Central memory CD8-positive, alpha-beta T cell (primary cell): ENCODE data around the gene CSF1R.

Experiments used
- ATAC-seq: fragments of 150-1000 bp; cut with Tn5 transposase; replicated peaks from 2 replicates; pipeline ENCODE4 v1.10.0; 2022; ENCODE audit warnings: mild to moderate bottlenecking, moderate FRiP score, moderate number of reproducible peaks; ENCODE audit not compliant: poor library complexity, severe bottlenecking; ENCODE audit errors: extremely low read depth
- DNase-seq, 2 donors: peaks; one replicate each; pipeline ENCODE4 v3.0.0; 2021; ENCODE audit warnings: low spot score in 2 of 2
- H3K27ac Mint-ChIP-seq: one replicate; pipeline ENCODE4 v1.8.0; 2022; ENCODE audit warnings: low read depth, mild to moderate bottlenecking, moderate library complexity, mixed read lengths
- H3K27me3 Mint-ChIP-seq: one replicate; pipeline ENCODE4 v1.8.0; 2022; ENCODE audit warnings: mixed read lengths
- H3K36me3 Mint-ChIP-seq: one replicate; pipeline ENCODE4 v1.8.0; 2022; ENCODE audit warnings: mild to moderate bottlenecking, moderate library complexity, mixed read lengths; ENCODE audit not compliant: insufficient read depth
- H3K4me1 Mint-ChIP-seq: one replicate; pipeline ENCODE4 v1.8.0; 2022; ENCODE audit warnings: mixed read lengths
- H3K4me3 Mint-ChIP-seq: one replicate; pipeline ENCODE4 v1.8.0; 2022; ENCODE audit warnings: mild to moderate bottlenecking, moderate library complexity, mixed read lengths
- H3K9me3 Mint-ChIP-seq: one replicate; pipeline ENCODE4 v1.8.0; 2022; ENCODE audit warnings: mixed read lengths

The CSF1R gene

GRCh38 chr5:150061538-150061995, 24.8 kb downstream of the CSF1R start:
- DNase-seq: no peak
- Mint-ChIP-seq H3K4me1 (peaks cover under 1% of the 10 kb centered on the region), H3K27ac (peak overlapping the region; percentile 29), H3K4me3 (no peak overlapping the region), H3K9me3 (no peaks in the 10 kb centered on the region), H3K27me3 (peaks cover 62% of the 10 kb centered on the region), H3K36me3 (no peaks in the 10 kb centered on the region)
- no peak for ATAC-seq

DNA sequence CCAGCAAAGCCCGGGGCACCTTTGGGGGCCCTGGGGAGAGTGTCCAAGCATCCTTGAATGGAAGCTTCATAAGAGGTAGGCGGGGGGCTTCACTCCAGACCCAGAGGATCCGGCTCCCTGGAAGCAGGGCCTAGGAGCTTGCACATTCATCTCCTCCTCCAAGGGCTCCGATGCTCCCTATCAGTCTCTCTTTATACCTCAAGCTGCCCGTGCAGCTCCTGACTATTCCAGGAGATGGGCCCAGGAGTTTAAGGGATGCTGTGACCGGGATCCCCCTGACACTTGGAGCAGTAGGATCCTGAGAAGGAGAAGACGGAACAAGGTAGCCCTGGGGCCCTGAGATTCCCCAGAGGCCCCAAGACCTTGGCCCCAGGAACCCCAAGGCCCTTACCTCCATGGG, 25.9 kb downstream of the CSF1R start:
- ATAC-seq: no peak
- no peak for DNase-seq
- H3K4me3 Mint-ChIP-seq: no peak overlapping the region
- H3K27me3 Mint-ChIP-seq: peaks cover 51% of the 10 kb centered on the region
- no peaks in the 10 kb centered on the region for H3K36me3 Mint-ChIP-seq
- no peaks in the 10 kb centered on the region for H3K9me3 Mint-ChIP-seq
- H3K4me1 Mint-ChIP-seq: no peaks in the 10 kb centered on the region
- H3K27ac Mint-ChIP-seq: no peak overlapping the region

DNA sequence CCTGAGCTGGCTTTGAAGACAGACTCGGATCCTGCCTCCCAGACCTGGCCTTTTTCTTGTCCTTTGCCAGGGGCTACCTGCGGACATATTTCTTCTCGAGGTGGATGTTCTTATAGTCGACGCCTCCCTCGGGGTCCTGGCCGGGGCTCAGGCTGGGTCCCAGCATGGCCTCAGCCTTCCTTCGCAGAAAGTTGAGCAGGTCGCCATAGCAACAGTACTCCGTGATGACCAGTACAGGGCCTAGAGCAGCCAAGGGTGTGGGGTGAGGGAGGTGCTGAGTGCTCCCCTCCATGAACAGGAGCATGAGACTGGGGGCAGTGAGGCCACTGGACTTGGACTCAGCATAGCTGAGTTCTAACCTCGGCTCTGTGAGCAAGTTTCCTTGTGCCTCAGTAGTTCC, 26.7 kb downstream of the CSF1R start:
- Mint-ChIP-seq H3K4me1 (no peaks in the 10 kb centered on the region), H3K9me3 (no peaks in the 10 kb centered on the region), H3K27ac (no peak overlapping the region), H3K27me3 (peaks cover 43% of the 10 kb centered on the region), H3K4me3 (no peak overlapping the region), H3K36me3 (peaks cover 2% of the 10 kb centered on the region)
- ATAC-seq (no peak), DNase-seq (no peak)

GRCh38 chr5:150058480-150059126, 27.8 kb downstream of the CSF1R start:
- no peak for DNase-seq
- Mint-ChIP-seq H3K4me1 (no peaks in the 10 kb centered on the region), H3K36me3 (peaks cover 6% of the 10 kb centered on the region), H3K4me3 (no peak overlapping the region), H3K27ac (no peak overlapping the region), H3K27me3 (peaks cover 33% of the 10 kb centered on the region), H3K9me3 (no peaks in the 10 kb centered on the region)
- peak; percentile 19 for ATAC-seq

GRCh38 chr5:150057996-150058395, 28.4 kb downstream of the CSF1R start:
- Mint-ChIP-seq H3K36me3 (peaks cover 8% of the 10 kb centered on the region), H3K9me3 (no peaks in the 10 kb centered on the region), H3K27ac (no peak overlapping the region), H3K4me1 (no peaks in the 10 kb centered on the region), H3K4me3 (no peak overlapping the region), H3K27me3 (peaks cover 27% of the 10 kb centered on the region)
- DNase-seq: no peak
- ATAC-seq: no peak

DNA sequence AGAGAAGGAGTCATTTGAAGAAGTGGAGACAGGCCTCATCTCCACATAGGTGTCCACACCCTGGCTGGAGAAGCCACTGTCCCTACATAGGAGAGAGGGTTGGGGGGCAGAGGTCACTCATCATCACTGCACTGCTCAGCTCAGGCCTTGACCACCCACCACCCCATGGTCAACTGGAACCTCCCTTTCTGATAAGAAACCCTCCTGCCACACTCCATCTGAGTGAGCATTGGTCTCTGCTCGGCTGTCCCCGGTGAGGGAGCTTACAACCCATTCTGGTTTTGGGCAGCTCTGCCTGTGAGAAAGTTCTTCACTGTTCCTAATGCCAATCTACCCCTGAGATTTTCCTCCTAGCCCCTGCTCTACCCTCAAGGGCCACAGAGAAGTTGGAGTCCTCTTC, 28.8 kb downstream of the CSF1R start:
- no peak for ATAC-seq
- H3K4me3 Mint-ChIP-seq: no peak overlapping the region
- peaks cover 8% of the 10 kb centered on the region for H3K36me3 Mint-ChIP-seq
- DNase-seq: no peak
- H3K4me1 Mint-ChIP-seq: no peaks in the 10 kb centered on the region
- peaks cover 22% of the 10 kb centered on the region for H3K27me3 Mint-ChIP-seq
- H3K27ac Mint-ChIP-seq: no peak overlapping the region
- no peaks in the 10 kb centered on the region for H3K9me3 Mint-ChIP-seq

DNA sequence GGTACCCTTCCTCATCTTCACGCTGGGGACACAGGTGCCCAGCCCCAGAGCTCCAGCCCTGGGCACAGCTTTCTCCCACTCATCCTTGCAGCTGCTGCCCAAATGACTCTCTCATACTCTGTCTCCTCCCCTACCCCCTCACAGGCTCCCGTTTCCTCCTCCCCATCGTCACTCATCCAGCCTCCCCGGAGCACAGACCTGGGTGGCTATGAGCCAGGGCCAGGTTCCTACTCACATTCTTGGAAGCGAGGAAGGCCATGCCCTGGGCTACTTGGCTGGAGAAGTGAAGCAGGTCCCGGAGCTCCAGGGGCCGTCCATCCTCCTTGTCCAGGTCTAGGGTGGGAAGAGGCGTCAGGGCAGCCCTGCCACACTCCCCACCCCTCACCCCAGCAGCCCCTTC, 29.3 kb downstream of the CSF1R start:
- Mint-ChIP-seq H3K27me3 (peaks cover 17% of the 10 kb centered on the region), H3K36me3 (peaks cover 12% of the 10 kb centered on the region), H3K9me3 (no peaks in the 10 kb centered on the region), H3K27ac (no peak overlapping the region), H3K4me3 (no peak overlapping the region), H3K4me1 (no peaks in the 10 kb centered on the region)
- DNase-seq (no peak), ATAC-seq (no peak)

- Mint-ChIP-seq H3K4me3 (no peak overlapping the region), H3K36me3 (peaks cover 20% of the 10 kb centered on the region)
- no peak for DNase-seq
These were observed 30.3 kb downstream of the CSF1R start for GRCh38 chr5:150056075-150056443.

DNA sequence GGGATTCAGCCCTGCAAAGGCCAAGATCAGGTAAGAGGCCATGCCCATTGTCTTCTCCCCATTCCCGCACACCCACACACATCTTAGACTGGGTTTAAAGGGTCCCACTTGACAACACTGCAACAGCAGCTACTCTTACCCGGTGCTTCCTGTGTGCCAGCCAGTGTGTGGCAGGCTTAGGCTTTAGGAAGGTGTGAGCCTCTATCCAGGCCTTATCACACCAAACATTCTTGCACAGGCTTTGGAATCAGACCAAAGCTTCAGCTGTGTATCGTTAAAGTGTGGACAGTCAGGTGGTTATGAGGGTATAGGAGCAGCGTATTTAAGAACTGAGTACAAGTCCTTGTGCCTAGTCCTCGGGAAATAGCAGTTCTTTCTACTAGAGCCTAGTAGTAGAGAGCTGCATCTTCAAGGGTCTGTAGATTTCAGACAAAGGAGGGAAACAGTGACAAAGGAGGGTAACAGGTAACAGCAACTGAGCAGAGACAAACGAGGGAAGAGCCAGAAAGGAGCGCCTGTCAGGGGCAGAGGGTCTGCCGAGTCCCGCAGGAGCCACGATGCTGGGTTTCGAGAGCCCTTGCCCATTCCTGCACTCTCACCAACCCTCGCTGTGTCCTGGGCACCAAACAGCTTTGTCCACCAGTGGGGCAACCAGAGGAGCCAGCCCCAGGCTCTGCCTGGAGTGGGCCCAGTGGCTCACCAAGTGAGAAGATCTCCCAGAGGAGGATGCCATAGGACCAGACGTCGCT, 30.9 kb downstream of the CSF1R start:
- ATAC-seq (no peak), DNase-seq (no peak)
- peaks cover 25% of the 10 kb centered on the region for H3K36me3 Mint-ChIP-seq
- no peaks in the 10 kb centered on the region for H3K9me3 Mint-ChIP-seq
- H3K27ac Mint-ChIP-seq: no peak overlapping the region
- H3K4me3 Mint-ChIP-seq: no peak overlapping the region
- no peaks in the 10 kb centered on the region for H3K4me1 Mint-ChIP-seq
- H3K27me3 Mint-ChIP-seq: peaks cover 2% of the 10 kb centered on the region

More at GRCh38 chr5:150056075-150056443, 30.3 kb downstream of the CSF1R start:
- no peaks in the 10 kb centered on the region for H3K4me1 Mint-ChIP-seq
- H3K27ac Mint-ChIP-seq: no peak overlapping the region
- no peaks in the 10 kb centered on the region for H3K9me3 Mint-ChIP-seq
- peaks cover 7% of the 10 kb centered on the region for H3K27me3 Mint-ChIP-seq
- no peak for ATAC-seq

GRCh38 chr5:150054569-150054968, 31.8 kb downstream of the CSF1R start:
- ATAC-seq (no peak), DNase-seq (no peak)
- Mint-ChIP-seq H3K27ac (no peak overlapping the region), H3K9me3 (no peaks in the 10 kb centered on the region), H3K4me3 (no peak overlapping the region), H3K36me3 (peaks cover 32% of the 10 kb centered on the region), H3K27me3 (no peaks in the 10 kb centered on the region), H3K4me1 (peaks cover under 1% of the 10 kb centered on the region)

DNA sequence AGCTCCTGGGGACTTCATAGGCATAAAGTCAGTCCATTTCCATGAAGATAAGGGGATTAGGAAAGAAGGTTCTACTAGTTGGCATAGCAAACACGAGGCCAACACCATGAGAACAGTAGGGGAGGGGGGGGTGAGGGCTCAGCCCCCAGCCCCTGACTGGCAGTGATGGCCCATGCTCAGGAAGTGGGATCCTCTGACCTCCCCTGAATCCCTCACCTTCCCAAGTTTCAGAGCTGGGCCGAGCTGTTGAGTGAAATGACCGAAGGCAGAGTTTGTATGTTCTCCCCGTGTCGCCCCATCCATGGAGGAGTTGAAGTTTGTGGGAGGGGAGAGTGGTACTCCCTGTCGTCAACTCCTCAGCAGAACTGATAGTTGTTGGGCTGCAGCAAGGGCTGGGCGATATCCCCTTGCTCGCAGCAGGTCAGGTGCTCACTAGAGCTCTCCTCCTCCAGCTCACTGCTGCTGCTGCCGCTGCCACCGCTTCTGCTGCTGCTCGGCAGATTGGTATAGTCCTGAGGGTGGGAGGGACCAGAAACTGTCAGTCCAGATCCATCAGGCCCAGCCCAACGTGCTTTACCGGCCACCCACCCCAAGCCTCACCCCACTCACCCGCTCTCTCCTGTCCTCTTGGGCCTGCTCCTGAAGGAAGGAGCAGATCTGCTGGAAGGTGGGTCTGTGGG, 32.5 kb downstream of the CSF1R start:
- no peak for DNase-seq
- peaks cover 8% of the 10 kb centered on the region for H3K4me1 Mint-ChIP-seq
- no peak overlapping the region for H3K4me3 Mint-ChIP-seq
- no peak overlapping the region for H3K27ac Mint-ChIP-seq
- no peaks in the 10 kb centered on the region for H3K9me3 Mint-ChIP-seq
- H3K36me3 Mint-ChIP-seq: peaks cover 39% of the 10 kb centered on the region
- no peak for ATAC-seq
- H3K27me3 Mint-ChIP-seq: no peaks in the 10 kb centered on the region

DNA sequence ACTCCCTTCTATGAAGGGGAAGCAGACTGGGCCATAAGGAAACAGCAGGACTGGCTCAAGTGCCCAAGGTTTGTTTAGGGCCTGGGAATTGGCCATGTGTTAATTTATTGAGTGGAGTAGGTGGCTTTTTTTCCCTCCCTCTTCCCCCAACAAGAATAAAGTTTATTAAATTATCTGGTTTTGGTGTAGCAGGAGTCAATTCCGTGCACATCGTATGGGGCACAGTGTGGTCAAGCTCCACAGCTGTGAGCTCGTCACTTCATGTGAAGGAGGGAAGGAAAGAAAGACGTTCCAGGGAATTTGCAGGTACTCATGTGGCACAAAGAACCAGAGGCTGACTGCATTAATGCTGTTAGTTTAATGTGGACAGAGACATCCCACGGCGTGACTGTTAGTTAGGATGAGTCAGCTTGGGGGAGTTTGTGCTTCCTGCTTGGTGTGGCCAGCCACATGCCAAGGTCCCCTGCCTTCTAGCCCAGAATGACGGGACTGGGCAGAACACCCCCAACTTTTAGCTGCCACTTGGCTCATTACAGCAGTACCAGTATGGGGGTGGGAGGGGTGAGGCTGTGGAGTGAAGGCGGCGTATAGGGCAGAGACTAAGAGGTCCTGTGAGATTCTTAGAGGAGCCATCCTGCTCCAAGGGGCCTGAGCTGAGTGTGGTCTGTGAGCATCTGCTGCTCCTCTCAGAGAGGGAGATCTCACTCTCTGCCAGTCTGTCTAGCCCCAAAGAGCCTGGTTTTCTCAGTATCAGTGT, 33.2 kb downstream of the CSF1R start:
- Mint-ChIP-seq H3K9me3 (no peaks in the 10 kb centered on the region), H3K4me1 (peaks cover 11% of the 10 kb centered on the region), H3K4me3 (no peak overlapping the region), H3K27ac (no peak overlapping the region), H3K36me3 (peaks cover 45% of the 10 kb centered on the region), H3K27me3 (no peaks in the 10 kb centered on the region)
- no peak for ATAC-seq
- no peak for DNase-seq
